HG02588 (cell line): Measurements from ENCODE around the gene METTL18.

Experiments
- ATAC-seq: cut with Tn5 transposase; IDR thresholded peaks from one replicate; pipeline ENCODE4 v1.9.1; 2021; ENCODE audit warnings: mild to moderate bottlenecking, moderate library complexity; ENCODE audit not compliant: unreplicated experiment

Gene METTL18

DNA sequence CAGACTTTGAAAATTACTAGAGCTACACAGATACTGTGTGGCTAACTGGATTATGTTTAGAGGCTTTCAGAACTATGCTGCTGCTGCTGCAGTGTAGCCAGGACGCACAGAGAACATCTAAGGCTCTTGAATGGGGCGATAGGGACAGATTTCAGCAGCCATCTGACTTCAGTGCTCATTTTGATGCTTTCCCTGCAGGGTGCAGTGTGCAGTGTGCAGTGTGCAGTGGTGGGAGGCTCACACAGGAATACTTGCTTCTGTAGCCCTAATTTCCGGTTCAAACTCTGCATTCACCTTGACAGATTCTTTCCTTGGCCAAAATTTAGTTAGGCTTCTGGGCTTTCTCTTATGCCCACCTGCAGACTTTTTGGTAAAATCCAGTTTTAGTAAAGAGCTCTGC lies 7.7 kb downstream of the METTL18 start:
- ATAC-seq, result no peak

- ATAC-seq, result no peak
Observed at GRCh38 chr1:169785267-169785666, 9.4 kb downstream of the METTL18 start.

GRCh38 chr1:169784102-169784501 lies 10.6 kb downstream of the METTL18 start:
- ATAC-seq, result no peak

- ATAC-seq, result no peak
Observed at GRCh38 chr1:169782596-169782995, 12.1 kb downstream of the METTL18 start.

- ATAC-seq, result no peak
Observed at GRCh38 chr1:169779970-169780369, 14.7 kb downstream of the METTL18 start.

DNA sequence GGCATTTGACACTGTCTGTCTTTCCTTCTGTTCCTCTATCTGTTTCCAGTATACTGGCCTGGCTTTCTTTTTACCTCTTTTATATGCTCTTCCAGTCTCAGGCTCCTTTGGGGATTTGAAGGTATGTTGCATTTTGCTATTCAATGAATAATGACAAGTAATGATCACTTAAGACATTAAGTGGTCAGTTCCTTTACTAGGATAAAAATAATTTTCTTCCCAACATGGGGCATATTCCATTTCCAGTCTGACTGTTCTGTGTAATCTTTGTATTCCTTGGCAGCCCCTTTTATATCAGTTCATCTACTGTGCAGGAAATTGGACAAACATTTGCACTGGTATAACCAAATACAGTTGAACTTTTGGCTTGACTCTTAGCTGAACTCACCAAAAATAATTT lies 15.6 kb downstream of the METTL18 start:
- ATAC-seq, result no peak

GRCh38 chr1:169776440-169776839 lies 18.3 kb downstream of the METTL18 start:
- no peak for ATAC-seq

DNA sequence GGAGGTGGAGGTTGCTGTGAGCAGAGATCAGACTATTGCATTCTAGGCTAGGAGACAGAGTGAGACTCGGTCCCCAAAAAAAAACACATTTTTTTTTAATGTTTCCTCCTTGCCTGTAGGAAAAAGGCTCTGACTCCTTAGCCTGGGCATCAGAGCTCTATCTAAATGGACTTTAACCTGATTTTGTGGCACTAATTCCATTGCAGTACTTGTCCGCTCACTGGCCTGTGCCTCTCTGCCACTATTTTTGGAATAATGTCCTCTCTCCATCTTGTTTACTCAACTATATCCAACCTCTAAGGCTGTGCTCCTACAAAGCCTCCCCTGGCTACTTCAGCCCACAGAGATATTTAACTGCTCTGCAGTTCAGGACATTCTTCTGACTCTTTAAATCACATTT lies 26.5 kb downstream of the METTL18 start:
- ATAC-seq, result no peak

DNA sequence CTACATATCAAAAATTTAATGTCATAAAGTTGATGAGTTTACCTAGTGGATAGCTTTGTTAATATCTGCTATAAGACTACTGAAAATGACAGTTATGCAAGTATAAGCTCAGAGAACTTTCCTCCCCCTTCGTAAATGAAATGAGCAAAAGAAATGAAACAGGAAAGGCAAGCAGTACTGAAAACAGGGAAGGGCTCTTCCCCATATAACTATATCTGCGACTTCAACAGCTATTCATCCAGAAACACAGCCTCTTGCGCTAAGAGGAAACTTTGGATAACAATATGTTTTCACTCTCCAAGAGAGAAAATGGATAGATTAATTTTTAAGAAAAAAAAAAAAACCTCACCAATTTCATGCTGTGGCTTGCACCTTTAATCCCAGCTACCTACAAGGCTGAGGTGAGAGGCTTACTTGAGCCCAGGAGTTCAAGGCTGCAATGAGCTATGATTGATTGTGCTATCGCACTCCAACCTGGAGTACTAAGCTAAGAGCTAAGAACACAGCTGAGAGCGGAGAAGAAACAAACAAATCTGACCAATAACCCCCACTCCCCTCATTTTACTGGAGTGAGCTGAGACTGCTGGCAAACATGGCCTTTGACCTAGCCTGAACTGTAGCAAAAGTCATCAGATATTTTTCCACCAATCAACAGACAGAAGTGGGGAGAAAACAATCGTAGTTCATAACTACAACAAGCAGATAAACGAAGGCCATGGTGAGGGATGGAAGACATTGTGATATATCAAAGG lies 29.0 kb downstream of the METTL18 start:
- ATAC-seq, result no peak

DNA sequence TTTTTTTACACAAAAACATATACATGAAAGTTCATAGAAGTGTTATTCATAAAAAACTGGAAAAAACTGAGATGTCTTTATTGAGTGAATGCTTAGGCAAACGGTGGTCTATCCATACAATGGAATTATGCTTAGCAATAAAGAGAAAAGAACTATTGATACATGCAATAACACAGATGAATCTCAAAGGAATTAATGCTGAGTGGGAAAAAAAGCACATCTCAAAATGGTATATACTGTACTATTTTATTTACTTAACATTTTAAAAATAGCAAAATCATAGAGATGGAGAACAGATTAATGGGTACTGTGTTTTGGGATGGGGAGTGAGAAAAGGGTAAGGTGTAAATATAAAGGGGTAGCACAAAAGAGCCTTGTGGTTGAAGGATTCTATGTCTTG lies 29.8 kb downstream of the METTL18 start:
- ATAC-seq, result no peak

GRCh38 chr1:169762699-169763098 lies 32.0 kb downstream of the METTL18 start:
- no peak for ATAC-seq

GRCh38 chr1:169759038-169759437 lies 35.7 kb downstream of the METTL18 start:
- no peak for ATAC-seq

- no peak for ATAC-seq
Observed at GRCh38 chr1:169753549-169753948, 41.2 kb downstream of the METTL18 start.

- ATAC-seq, result no peak
Observed at GRCh38 chr1:169750041-169750440, 44.7 kb downstream of the METTL18 start.

DNA sequence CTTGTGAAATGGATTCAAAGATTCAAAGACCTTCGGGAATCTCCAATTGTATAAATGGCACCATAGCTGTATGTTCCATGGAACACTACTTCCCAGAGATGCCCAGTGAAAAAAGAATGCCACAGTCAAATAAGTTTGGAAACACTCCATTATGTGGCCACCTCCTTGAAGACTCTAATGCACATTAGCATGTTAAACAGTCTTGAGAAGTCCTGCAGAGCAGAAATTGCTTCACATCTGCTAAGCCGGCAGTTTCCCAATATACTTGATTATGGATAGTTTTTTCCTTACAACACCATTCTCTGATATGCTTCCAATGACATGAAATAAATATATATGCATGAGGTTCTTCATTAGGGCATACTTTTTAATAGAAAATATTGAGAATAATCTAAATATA lies 48.2 kb downstream of the METTL18 start:
- no peak for ATAC-seq

GRCh38 chr1:169745015-169745861 lies 49.5 kb downstream of the METTL18 start:
- no peak for ATAC-seq
